Measurements from ENCODE around the gene PLAU.
"Not testable (repeated sequence)": the region's sequence is repeated elsewhere in the genome, so short reads cannot be mapped to it uniquely, and the experiment has no call there.

Gene PLAU

DNA sequence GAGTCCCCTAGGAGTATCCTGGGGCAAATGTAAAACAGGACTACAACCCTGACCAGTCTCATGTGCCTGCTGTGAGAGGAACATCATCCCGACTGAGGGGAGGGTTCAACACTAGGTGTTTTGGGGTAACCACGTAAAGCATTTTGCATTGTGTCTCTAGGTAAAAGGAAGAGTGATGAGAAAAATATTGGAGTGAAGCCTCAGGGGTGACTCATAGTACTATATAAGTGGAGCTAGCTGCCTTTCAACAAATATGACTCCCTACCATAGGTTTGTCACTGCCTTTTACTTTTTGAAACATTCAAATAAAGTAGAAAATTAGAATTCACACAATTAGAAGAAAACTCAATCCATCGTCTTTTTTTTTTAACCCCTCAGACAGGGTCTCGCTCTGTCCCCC lies 34.0 kb upstream of the PLAU start:
- no peak for DNase-seq (ENCODE audit: low spot score)

DNA sequence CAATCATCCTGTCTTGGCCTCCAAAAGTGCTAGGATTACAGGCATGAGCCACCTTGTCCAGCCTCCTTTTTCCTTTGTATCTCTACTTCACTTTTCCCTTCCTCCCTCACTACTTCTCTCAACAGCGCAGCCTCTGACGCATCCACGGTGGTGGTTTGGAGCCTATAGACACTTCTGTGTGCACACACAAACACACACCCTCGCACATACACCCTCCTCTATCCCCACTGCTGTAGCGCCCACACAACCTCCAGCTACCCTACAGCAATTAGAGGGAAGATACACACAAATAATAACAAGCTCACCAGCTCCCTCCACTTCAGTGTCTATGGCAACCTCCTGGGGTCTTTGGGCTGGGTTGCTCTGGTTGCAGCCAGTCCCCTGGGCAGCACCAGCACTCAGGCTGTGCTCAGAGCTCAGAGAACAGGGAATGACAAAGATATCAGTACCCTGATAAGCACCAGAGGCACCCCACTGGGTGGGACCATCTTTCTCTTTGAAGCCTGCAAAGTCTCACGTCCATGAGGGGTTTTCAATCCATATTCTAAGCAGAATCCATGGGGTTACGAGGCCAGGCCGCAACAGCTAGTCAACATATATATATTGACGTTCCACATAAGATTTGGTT lies 33.3 kb upstream of the PLAU start:
- no peak for DNase-seq (ENCODE audit: low spot score)

DNA sequence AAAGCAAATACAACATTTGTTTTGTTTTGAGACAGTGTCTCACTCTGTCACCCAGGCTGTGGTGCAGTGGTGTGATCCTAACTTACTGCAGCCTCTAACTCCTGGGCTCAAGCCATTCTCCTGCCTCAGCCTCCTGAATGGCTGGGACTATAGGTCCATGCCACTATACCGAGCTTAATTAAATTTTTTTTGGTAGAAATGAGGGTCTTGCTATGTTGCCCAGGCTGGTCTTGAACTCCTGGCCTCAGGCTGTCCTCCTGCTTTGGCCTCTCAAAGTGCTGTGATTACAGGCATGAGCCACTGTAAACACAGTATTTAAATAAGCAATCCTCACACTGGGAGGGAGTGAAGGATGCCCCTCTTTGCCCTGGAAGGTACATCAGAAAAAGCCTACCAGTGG lies 32.6 kb upstream of the PLAU start:
- DNase-seq (ENCODE audit: low spot score): no peak

DNA sequence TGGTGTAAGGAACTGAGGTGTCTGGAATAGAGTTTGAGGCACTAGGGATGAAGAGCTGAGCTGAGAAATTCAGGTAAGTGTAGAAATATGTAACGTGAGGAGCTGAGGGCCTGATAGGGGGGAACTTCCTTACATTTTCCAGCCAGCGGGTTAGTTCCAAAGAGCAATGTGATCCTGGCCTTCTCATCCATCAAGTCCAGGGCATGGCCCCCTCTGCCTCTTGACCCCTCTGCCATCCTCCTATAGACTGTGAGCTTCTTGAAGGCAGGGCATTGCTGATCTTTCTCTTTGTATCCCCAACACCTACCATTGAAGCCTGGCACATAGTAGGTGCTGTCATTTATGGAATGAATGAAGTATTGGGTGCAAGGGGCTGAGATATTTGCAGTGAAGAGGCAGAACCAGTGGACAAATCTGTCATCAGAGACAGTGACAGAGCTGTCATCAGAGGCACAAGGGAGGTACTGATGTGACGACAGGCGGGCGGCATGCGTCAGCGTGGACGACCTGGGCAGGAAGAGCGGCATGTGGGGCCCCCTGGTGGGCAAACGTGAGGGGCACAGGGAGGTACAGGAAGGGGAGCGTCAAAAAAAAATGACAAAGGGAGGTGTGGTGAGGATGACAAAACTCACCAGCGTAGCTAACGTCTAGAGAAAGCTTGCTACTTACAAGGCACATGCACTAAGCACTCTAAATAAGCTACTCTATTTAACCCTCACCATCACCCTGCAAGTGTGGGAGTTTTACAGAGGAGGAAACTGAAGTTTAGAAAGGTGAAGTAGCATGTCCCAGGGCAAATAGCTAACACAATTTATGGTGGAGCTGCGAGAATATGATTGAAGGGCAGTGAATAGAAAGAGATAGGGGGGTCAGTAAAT lies 31.4 kb upstream of the PLAU start:
- DNase-seq (ENCODE audit: low spot score): peak; percentile 87

DNA sequence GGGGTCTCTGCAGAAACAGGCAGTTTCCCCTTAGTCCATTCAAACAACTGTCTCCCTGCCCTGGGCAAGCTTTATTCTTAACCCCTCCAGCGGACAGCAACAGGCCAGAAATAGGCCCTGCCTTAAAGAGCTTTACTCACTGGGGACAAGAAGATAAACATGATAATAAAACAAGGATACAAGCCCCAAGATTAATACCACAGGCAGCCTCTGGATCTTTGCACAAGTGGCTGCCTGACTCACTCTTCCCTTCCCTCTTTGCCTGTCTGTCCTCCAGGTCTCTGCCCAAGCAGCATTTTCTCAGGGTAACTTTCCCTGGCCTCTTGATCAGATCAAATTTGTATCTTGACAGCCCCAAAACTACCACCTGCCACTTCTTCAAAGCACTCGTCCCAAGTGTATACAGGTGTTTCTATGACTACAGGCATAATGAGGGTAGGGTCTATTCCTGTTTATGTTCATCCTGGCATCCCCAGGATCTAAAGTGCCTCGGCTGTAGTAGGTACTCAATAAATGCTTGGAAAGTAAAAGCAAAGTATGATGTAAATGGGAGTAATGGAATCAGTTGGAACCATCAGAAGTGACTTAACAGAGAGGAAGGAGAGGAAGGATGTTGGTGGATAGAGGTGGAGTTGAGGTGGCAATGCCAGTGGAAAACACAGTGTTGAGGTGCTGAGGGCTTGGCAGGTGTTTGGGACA lies 29.6 kb upstream of the PLAU start:
- no peak for DNase-seq (ENCODE audit: low spot score)

DNA sequence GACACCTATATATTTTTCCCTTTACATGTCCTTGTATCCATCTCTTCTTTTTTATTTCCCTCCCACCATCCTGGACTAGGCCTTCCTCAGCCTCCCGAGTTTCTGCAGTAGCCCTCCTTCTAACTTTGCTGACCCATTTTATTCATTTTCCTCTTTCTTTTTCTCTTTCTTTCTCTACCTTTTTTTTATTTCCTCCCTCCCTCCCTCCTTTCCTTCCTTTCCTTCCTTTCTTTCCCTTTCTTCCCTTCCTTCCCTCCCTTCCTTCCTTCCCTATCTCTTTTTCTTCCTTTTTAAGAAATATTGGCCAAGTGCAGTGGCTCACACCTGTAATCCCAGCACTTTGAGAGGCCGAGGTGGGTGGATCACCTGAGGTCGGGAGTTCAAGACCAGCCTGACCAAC lies 26.9 kb upstream of the PLAU start:
- DNase-seq (ENCODE audit: low spot score): no peak

DNA sequence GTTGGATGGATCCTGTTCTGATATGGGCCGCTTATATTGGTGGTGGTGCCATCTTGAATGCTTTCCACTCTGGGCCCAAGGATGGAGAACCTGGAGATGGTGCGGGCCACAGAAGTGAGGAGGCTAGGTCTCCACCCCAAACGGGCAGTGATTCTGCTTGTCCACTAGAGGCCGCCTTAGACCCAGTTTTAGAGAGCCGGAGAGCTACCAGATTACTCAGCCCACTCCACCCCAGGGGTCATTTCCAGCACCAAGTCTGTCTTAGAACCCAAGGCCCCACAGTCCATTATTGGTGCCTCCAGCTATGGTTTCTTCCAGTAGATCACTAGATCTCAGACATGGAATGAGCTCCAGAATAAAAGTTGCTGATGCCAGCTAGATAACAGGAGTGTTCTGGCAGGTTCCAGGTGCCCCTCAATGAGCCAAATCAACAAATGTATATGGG lies 24.8 kb upstream of the PLAU start:
- DNase-seq (ENCODE audit: low spot score): peak; percentile 80

DNA sequence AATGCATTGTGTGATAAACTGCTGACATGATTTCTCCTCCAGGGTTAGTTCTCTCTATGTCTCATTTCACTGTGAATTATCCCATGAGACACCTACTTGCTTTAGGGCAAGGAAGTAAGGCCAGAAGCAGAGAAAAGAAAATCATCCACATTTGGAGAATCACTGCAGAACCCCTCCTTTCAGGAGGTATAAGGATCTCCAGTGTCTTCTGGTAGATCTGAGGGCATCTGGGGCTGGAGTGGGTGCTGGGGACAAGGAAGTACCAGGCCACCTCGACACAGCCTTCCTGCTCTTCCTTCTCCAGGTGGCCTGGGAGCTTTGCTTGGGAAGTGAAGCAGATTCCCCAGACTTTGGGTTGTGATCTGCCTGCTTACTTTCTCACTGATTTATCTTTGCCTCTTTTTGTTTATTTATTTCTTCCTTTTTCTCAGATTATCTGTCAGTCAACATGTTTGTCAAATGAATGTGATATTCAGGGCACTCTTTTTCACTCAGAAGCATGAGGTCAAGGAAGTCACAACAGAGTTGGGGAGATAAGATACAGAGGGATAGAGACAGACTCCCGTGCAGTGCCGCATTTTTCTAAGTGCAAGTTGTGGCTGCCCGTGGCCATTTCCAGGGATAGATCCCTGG lies 24.2 kb upstream of the PLAU start:
- no peak for DNase-seq (ENCODE audit: low spot score)

DNA sequence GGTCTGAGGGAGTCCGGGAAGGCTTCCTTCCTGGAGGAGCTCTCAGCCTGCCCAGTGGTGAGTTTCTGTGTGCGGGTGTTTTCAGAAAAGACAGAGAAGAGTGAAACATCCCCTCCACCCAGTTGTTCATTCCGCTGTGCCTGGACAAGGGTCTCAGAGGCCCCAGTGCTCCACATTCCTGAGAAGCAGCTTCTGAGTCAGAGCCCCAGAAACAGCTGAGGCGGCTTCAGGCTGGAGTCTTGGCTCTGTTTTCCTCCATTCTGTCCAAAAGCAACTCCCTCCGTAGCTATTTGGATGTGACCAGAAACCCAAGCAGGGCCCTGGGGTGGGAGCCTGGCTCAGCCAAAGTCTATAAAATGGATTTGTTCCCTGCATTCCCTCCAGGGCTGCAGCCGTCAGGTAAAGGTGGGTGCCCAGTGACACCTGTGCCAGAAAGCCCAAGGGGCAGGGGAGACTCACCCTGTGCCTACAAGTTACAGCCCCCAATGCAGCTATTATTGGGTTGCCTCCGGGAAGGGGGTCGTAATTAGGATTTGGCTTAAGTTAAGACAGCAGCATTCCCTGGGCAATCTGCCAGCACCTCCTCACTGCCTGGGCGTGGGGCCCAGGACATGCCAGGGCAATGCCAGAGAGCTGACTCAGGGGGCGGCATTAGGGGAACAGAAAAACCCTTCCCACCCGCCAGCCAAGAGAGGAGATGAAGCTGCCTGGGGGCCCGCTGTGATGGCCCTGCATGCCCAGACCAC lies 23.5 kb upstream of the PLAU start:
- DNase-seq (ENCODE audit: low spot score): no peak

DNA sequence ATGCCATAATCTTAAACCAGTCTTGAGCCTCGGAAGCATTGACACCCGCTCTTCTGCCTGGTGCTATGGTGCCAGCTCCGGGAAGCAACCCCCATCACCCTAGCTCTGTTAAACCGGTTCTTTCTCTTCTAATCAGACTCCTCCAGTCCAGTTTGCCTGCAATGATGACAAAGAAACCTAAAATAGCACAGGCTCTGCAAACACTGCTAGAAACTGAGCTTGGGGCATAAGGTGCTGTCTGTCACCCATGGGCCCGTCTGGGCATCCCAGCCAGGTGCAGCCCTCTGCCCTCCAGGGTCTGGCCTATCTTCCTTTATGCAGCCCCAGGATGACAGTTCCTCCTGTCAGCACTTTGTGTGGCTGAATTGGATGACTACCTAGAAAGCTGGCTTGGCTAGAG lies 22.4 kb upstream of the PLAU start:
- DNase-seq (ENCODE audit: low spot score): no peak

DNA sequence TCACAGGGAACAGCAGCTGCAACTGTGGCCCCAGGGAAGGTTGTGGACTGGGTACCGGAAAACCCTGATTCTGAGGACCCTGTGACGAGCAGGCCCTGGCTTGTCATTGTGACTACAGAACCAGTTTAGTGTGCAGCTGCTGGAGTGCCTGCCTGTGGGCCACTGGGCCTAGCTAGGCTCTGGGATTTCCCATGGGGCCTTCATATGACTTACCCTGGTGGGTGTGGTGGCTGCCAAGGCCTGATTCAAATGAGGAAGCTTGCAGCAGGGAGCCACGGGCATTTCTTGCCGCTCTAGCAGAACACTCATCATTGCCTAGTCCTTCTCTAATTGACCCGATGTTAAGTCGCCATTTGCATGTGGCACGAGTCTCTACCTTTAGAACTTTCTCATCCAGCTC lies 21.9 kb upstream of the PLAU start:
- DNase-seq (ENCODE audit: low spot score): no peak

DNA sequence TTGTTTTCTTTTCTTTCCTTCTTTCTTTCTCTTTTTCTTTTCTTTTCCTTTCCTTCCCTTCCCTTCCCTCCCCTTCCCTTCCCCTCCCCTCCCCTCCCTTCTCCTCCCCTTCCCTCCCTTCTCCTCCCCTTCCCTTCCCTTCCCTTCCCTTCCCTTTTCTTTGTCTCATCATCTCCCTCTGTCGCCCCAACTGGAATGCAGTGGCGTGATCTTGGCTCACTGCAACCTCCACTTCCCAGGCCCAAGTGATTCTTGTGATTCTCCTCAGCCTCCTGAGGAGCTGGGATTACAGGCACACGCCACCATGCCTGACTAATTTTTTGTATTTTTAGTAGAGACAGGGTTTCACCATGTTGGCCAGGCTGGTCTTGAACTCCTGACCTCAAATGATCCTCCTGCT lies 21.5 kb upstream of the PLAU start:
- not testable (repeated sequence) for DNase-seq (ENCODE audit: low spot score)

DNA sequence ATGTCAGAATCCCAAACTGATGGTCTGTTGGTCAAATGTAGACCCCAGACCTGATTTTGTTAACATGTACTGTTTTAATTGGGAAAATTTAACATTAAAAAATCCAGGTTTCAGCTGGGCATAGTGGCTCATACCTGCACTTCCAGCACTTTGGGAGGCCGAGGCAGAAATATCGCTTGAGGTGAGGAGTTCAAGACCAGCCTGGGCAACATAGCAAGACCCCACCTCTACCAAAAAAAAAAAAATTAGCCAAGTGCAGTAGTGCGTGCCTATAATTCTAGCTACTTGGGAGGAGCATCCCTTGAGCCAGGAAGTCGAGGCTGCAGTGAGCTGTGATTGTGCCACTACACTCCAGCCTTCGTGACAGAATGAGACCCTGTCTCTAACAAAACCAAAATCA lies 20.7 kb upstream of the PLAU start:
- no peak for DNase-seq (ENCODE audit: low spot score)

DNA sequence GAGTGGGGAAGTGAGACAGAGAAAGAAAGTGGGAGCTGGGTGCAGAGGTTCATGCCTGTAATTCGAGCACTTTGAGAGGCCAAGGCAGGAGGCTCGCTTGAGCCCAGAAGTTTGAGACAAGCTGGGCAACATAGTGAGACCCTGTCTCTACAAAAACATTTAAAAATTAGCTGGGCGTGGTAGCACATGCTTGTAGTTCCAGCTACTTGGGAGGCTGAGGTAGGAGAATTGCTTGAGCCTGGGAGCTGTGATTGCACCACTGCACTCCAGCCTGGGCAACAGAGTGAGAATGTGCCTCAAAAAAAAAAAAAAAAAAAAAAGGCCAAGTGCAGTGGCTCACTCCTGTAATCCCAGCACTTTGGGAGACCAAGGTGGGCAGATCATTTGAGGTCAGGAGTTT lies 20.1 kb upstream of the PLAU start:
- DNase-seq (ENCODE audit: low spot score): not testable (repeated sequence)

DNA sequence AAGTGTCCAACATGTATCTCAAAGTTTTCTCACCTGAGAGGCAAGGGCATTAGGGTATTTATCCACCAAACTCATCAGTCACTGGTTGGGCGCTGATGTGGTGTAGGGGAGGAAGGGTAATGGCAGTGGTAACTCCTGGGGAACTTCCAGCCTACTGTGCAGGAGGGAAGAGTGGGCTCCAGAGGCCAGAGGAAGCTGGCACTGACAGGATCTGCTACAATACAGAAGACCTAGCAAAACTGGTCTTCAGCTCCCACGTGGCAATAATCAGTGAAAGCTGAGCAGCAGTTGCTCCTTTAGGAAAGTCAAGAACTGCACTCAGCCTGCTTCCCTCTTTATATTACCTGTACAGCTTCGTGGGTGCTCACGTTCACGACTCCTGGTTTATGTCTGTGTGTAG lies 19.4 kb upstream of the PLAU start:
- no peak for DNase-seq (ENCODE audit: low spot score)

DNA sequence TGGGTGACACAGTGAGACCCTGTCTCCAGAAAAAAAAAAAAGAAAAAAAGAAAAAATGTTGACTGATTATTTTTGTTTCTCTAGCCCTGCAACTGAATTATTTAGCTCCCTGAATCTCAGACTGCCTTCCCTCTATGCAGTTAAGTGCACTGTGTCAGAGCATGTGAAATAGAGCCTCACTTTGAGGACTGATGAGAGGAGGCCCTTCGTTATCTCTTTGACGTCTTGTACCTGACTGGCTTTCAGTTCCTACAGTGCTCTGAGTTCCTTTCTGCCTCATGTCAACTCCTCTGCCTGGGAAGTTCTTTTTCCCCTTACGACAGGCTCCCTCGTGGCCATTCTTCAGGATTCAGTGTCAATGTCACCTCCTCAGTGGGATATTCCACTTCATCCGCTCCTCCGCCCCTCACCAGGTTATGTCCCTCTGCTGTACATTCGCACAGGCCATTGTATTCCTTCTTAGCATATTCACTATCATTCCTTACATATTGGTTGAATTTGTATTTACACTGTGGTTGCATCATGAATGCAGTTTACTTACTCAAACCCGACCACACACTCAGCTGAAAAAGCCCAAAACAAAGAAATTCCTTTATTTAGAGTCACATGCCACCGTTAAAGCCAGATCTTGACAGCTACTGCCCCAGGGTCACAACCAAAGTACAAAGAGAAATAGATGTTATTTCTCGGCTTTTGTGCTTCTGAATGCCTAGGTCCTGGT lies 18.5 kb upstream of the PLAU start:
- DNase-seq (ENCODE audit: low spot score): no peak

DNA sequence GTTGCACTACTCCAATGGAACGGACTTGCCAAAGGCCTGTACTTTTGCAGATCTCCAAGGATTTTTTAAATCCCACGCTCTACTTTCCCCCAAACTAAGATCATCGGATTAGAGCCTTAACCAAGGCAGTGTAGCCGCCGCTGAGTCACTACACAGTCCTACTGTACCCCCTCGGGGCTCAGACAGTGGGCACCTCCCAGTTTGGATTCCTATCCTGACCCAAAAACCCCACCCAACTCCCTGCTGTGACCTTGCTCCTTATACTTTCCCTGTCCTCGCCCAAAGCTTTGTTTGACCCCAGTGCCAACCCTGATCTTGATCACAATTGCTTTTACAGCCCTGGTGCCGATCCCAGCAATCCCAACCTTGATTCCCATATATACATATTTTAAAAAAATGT lies 17.5 kb upstream of the PLAU start:
- DNase-seq (ENCODE audit: low spot score): no peak

DNA sequence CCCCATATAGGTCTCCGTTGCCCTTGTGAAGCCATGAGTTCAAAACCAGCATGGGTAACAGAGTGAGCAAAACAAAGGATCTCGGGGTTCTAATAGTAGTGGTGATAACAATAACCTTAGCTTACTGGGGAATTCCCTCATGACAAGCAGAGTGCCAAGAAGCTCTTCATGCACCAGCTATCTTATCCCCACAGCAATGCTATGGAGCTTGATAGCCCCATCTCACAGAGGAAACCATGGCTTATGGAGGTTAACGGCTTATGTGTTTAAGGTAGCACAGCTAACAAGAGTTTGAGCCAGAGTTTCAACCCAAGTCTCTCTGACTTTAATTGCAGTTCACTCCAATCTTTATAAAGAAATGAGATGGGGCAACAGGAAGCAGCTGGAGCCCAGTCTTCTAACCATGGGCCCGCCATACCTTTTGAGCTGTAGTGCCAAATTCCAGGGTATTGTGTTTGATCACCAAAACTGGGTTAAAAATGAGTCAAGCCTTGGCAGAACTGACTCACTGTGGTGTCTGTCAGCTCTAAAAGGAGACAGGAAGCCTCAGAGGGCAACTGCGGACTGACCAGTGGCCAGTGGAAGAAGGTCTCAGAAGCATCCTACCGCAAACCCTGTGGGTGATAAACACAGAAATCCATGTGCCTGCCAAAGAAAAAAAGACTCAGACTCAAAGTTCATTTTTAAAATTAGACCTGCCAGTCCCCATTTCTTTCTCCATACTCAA lies 16.5 kb upstream of the PLAU start:
- no peak for DNase-seq (ENCODE audit: low spot score)

DNA sequence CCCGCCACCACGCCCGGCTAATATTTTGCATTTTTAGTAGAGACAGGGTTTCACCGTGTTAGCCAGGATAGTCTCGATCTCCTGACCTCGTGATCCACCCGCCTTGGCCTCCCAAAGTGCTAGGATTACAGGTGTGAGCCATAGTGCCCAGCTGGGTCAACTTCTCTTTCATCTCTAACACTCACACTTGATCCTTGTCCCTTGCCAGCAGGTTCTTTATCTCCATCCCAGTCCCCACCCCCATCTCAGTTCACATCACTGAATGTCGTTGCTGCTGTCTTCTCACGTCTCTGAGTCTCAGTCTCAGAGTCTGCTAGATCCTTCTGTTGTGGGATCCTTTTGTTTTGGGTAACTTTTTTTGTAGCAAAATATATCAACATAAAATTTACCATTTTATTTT lies 15.6 kb upstream of the PLAU start:
- DNase-seq (ENCODE audit: low spot score): not testable (repeated sequence)

DNA sequence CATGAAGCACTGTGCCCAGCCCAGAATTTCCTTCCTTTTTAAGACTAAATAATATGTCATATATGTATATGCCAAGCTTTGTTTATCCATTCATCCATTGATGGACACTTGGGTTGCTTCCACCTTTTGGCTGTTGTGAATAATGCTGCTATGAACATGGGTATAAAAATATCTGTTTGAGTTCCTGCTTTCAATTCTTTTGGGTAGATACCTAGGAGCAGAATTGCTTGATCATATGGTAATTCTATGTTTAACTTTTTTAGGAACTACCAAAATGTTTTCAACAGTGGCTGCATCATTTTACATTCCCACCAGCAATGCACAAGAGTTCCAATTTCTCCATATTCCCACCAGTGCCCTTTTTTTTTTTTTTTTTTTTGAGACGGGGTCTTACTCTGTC lies 13.2 kb upstream of the PLAU start:
- no peak for DNase-seq (ENCODE audit: low spot score)
